Keratinocyte (primary cell): Measurements from ENCODE around the gene IFNL2.
"Not testable (repeated sequence)": the region's sequence is repeated elsewhere in the genome, so short reads cannot be mapped to it uniquely, and the experiment has no call there.

Experiments used
- CTCF ChIP-seq, 3 experiments: IDR thresholded peaks in 1 of 3; conservative IDR thresholded peaks in 1 of 3; optimal IDR thresholded peaks in 1 of 3; 2 replicates in 2 of 3; 3 replicates in 1 of 3; pipeline versions ENCODE3 to v1.5.1; 2011; ENCODE audit warnings: low read length in 3 of 3, mild to moderate bottlenecking in 3 of 3, moderate library complexity in 2 of 3, control low read depth in 1 of 3, inconsistent platforms in 1 of 3; ENCODE audit not compliant: insufficient read depth in 2 of 3; ENCODE audit errors: extremely low read depth in 1 of 3
- EZH2 ChIP-seq: IDR thresholded peaks from one replicate; pipeline ENCODE4 v1.6.1; 2012; ENCODE audit warnings: inconsistent platforms, mild to moderate bottlenecking, low read length, moderate library complexity

GRCh38 chr19:39244410-39245100 lies 23.6 kb upstream of the IFNL2 start, which contains the start of gene IFNL3:
- TF ChIP-seq CTCF (optimal IDR thresholded peaks at IDR 0.05 in 1 of 3, IDR thresholded peaks at IDR 0.05 in 1 of 3, conservative IDR thresholded peaks at IDR 0.05 in 1 of 3; ENCODE audit: extremely low read depth in 1 of 3, insufficient read depth in 2 of 3, low read length in 3 of 3); EZH2: not testable (repeated sequence)
